Iris pigment epithelial cell (primary cell): ENCODE data around the gene NFATC1.
A peak's percentile ranks its signal among the peaks of the same experiment; 100 is the strongest.

Experiments
- DNase-seq: peaks from one replicate; pipeline ENCODE4 v3.0.0-alpha.2; 2011; ENCODE audit warnings: low read depth

Gene NFATC1

GRCh38 chr18:79522451-79523205 is 126.9 kb downstream of the NFATC1 start:
- no peak for DNase-seq

GRCh38 chr18:79523206-79523735 is 127.5 kb downstream of the NFATC1 start:
- no peak for DNase-seq

DNA sequence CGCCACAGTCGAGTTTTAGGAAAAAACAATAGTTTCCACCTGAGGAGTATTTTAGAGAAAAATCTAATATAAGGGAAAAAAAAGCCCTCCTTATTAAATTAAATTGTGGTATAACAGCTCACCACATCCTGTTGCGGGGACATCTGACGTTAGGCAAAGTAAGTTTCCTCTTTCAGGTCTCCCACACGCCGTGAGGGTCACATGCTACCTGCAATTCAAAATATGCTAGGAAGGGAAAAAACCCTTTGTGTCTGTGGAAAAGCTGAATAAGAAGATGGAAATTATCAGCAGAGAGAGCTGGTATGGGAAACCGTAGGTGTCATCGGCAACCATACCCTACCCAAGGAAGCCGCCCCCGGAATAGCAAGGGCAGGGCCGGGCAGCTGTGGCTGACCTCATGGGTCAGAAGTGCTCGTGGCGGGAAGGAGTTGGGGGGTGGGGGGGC is 128.0 kb downstream of the NFATC1 start:
- DNase-seq: no peak

DNA sequence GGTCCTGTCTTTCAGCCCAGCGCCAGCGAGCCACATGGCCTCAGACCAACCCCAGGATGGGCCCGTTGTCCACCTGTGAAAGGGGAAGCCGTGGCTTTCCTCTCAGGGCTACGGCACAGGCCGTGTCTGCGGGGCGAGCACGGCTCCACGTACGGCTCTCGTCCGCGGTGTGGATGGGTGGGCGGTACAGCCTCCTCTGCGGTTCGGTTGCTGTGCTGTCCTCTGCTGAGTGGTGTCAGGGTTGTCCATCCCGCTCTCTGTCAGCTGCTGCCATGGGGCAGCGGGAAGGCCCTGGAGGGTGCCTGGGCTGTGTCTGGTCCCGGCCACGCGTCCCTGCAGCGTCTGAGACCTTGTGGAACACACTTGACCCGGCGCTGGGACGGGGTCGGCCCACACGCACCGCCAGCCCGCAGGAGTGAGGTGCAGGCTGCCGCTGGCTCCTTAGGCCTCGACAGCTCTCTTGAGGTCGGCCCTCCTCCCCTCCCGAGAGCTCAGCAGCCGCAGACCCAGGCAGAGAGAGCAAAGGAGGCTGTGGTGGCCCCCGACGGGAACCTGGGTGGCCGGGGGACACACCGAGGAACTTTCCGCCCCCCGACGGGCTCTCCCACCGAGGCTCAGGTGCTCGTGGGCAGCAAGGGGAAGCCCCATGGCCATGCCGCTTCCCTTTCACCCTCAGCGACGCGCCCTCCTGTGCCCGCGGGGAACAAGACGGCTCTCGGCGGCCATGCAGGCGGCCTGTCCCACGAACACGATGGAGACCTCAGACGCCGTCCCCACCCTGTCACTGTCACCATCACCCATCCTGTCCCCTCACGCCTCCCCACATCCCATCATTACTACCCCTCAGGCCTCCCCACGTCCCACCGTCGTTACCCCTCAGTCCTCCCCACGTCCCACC is 128.7 kb downstream of the NFATC1 start:
- DNase-seq: no peak

DNA sequence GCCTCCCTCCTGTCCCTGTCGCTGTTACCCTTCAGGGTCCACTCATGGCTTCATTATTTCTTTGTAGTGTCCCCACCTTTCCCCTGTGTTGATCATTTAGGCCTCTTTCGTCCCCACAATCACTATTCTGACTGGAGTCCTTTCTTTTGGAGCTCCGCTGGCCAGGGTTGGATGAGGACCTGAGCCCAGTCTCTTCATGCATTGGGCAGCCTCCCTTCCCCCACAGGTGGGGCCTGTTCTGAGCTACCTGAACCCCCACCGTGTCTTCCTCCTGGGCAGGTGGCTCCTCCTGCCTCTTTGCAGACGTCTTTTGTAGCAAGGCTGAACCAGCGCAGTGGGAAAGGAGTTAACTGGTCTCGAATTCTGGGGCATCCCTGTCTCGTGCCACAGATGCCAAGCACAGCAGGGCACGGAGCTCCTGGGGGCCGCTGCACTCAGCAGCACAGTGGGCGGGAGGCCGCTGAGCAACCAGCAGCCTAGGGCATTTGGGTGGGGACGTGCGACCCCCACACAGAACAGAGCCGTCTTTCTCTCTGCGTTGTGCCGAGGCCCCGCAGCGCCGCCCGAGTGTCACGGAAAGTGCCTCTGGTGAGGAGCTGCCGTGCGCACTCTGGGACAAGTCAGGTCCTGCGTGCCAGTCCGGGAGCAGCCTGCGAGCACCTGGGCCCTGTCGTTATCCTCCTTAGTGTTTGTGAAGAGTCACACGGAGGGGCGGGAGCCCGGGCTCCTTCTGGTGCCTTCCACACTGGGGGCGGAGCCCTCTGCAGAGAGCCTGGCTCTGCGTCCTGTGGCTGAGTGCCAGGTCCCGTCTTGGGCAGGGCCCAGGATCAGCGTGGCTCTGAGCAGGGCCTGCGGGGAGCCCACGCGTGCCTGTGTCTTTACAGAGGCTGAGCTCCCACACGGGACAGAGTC is 130.1 kb downstream of the NFATC1 start:
- no peak for DNase-seq

- no peak for DNase-seq
Measured at GRCh38 chr18:79526468-79527460, 131.0 kb downstream of the NFATC1 start.

DNA sequence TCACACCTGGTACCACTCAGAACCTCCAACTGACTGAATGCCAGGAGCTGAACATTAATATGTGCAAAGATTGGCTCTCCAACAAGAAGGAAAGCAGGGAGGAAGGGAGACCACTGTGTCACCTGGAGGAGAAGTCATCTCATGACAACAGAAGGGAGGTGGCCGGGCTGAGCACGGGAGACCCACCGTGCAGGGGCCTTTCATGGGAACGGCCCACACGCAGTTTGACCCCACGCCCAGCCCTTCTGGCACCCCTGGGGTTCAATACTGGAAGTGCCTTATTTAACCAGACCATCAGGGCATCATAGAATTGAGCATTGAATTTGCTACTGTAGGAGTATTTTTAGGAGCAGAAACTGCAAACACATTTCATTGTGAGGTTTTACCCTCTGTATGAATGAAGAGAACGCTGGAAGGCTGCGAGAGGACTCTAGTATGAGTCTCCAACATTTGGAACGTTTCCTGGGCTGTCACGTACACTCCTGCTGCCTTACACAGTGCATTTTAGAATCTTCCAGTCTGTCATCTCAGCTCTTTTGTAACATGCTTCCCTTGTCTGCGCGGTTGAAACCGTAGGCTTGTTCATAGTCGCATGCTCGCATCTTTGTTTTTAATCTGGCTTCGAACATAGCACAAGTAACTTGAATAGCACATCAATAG is 132.1 kb downstream of the NFATC1 start:
- no peak for DNase-seq

- DNase-seq: no peak
Measured at GRCh38 chr18:79528316-79528695, 132.6 kb downstream of the NFATC1 start.

GRCh38 chr18:79528846-79529245 is 133.1 kb downstream of the NFATC1 start:
- peak; percentile 69 for DNase-seq

DNA sequence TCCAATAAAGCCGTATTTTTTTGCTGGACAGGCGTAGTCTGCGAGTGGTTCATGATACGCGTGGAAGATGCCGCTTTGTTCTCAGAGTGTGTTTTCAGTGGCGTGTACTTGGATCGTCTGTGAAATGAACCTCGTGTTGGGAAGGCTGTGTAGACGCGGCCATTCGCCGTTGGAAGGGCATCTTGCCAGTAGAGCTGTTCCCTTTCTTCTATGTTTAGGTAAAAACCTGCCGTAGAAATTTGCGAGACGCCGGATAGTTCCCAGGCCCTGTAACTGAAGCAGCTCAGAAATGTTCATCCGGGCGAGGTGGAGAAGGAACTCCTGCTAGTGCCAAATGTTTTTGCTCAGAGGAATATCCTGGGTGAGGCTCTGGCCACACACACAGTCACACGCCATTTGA is 133.6 kb downstream of the NFATC1 start:
- no peak for DNase-seq

DNA sequence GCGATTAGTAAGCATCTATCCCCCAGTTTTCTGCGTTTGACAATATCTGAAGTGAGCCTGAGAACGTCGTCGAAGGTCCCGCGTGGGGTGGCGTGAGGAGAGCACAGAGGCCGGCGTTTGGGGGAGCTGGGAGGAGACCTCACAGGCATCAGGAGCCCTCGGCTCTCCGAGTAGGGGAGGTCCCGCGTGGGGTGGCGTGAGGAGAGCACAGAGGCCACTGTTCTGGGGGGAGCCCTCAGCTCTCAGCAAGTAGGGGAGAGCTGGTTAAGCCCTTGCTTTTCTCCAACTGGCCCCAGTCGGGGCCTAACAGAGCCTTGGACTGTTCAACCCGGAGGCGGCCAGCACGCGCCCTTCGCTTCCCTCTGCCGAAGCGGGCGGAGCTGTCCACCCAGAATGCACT is 134.3 kb downstream of the NFATC1 start:
- DNase-seq: no peak

DNA sequence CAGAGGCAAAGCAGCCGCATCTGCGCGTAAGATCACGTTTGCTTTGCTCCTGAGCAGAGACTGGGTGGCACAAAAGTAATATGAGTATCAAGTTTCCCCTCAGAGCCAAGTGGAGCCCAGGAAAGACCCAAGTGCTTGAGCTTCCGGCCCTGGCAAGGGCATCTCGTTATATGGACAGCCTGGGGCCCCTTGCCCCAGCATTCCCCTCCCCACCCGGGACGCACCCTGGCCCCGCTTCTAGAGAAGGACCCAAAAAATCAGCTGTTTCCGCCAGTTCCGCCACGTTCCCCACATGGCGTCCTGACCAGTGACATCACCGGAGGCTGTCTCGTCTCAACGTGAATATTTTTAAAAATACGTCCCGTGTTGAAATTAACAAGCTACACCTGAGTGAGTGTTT is 135.1 kb downstream of the NFATC1 start:
- no peak for DNase-seq

DNA sequence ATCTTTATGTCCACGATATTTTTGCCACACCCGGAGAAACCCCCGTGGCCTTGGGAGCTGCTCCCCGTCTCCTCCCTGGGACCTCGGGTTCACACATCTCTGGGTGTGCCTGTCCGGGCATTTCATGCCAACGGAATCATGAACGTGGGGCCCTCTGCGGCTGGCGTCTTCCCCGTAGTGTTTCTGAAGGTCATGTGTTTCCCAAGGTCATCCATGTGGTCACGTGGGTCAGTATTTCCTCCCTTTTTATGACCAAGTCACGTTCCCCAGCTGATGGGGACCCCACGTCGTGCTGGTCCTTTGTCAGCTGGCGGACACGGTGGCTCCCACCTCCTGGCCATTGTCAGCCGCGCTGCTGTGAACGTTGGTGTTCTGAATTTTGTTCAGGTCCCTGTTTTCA is 135.7 kb downstream of the NFATC1 start:
- no peak for DNase-seq

DNA sequence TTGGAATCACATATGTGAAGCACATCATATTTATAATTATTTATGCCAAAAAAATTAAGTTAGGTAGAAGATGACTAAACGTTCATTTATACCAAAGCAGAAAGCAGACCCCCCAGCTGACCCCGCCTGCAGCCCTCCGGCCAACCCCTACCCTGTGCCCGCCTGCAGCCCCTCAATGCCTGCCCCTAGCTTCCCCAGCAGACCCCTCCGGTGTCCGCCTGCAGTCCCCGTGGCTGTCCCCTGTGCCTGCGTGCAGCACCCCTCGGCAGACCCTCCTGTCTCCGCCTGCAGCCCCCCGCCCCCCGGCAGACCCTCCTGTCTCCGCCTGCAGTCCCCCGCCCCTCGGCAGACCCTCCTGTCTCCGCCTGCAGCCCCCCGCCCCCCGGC is 136.2 kb downstream of the NFATC1 start:
- no peak for DNase-seq

DNA sequence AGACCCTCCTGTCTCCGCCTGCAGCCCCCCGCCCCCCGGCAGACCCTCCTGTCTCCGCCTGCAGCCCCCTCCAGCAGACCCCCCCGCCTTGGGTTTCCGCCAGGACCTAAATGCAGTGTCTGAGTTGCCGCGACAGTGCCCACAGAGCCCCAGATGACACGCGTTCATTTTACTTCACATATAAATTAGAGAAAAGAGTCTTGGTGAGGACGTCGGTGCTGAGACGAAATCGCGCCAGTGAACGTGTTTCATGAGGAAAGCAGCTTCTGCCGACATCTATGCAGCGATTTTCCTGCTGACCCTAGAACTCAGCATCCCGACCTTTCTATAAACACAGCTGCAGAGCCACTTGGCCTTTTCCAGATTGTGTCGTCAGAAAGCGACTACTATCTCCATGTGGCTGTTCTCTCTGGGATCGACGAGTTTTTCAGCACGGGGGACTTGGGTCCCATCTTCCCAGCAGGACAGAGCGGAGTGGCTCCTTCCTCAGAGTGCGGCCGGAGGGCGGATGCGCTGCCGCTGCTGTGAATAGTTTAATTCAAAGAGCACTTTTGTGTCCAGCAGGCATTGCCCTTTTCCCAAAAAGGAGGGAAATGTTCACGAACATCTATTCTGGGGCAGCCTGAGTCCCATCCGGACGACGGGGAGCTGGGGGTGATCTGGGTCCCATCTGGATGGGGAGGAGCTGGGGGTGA is 136.7 kb downstream of the NFATC1 start:
- no peak for DNase-seq

GRCh38 chr18:79533146-79533545 is 137.4 kb downstream of the NFATC1 start:
- DNase-seq: no peak

- DNase-seq: no peak
Measured at GRCh38 chr18:79533591-79533990, 137.9 kb downstream of the NFATC1 start.

- DNase-seq: no peak
Measured at GRCh38 chr18:79534356-79534755, 138.6 kb downstream of the NFATC1 start.

DNA sequence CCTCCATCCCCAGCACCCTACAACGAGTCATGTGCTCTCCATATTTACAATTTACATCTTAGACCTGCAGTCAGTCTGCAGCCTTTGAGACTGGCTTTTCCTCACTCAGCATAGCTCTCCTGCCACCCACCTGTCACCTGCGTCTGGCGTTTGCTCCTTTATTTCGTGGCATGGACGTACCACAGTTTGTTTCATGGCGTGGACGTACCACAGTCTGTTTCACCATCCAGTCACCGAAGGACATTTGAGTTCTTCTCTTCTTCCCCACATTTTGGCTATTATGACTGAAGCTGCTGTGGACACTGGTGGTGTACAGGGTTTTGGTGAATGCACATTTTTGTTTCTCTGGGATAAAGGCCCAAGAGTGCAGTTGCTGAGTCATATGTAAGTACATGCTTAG is 142.0 kb downstream of the NFATC1 start:
- no peak for DNase-seq

DNA sequence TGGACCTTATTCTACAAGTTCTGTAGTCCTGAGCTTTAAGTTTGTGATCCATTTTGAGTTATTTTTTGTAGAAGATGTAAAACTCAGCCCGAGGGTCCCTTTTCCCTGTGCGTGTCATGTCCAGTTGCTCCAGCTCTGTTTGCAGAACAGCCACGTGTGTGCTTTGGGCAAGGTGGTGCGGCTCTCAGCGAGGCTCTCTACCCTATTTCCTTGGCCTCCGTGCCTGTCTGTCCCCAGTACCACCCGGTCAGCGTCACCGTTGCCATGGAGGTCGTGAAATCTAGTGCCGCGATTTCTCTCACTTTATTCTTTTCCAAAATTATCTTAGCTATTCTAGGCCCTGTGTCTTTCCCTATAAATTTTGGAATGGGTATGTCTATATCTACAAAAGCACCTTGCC is 142.9 kb downstream of the NFATC1 start:
- DNase-seq: no peak
